Pancreas (tissue), 10 donors: Measurements from ENCODE around the gene PPT2. TPM values are rescaled to one million over a fixed set of nuclear protein-coding genes. Genes with fewer than 3 reads are reported as not detected.

ENCODE experiments used
- ATAC-seq, 4 donors: fragments of 200-7000 bp; cut with Tn5 transposase; one replicate each; pipeline versions ENCODE4 v1.8.0 to v1.9.1; 2020; ENCODE audit warnings: mild to moderate bottlenecking in 4 of 4, moderate library complexity in 4 of 4
- DNase-seq, 6 donors: peaks; one replicate each; pipeline ENCODE4 v3.0.0-alpha.2; 2020
- FAIRE-seq: peaks from 2 replicates; lab custom pipeline; 2012; peaks lifted over from hg19 to GRCh38; lab: Jason Lieb, UNC
- H3K27ac ChIP-seq, 4 donors: fragments of 200-600 bp; sonication (generic); 1 replicate in 3 of 4; 2 replicates in 1 of 4; pipeline versions ENCODE4 v1.5.0 to v1.8.0; 2020
- H3K27me3 ChIP-seq, 4 donors: fragments of 200-600 bp; one replicate each; pipeline ENCODE4 v1.8.0; 2021
- H3K36me3 ChIP-seq, 3 donors: fragments of 200-600 bp; sonication (generic) in 1 of 3; one replicate each; pipeline versions ENCODE4 v1.5.0 to v1.8.0; 2020 to 2021
- H3K4me1 ChIP-seq, 3 donors: fragments of 200-600 bp; one replicate each; pipeline ENCODE4 v1.8.0; 2021
- H3K4me3 ChIP-seq, 4 donors: fragments of 200-600 bp; sonication (generic) in 2 of 4; one replicate each; pipeline versions ENCODE4 v1.5.0 to v1.8.0; 2020 to 2021
- H3K9me3 ChIP-seq, 4 donors: fragments of 200-600 bp; one replicate each; pipeline ENCODE4 v1.8.0; 2021
- WGBS, 2 donors: extraction: QIAGEN DNeasy Blood & Tissue Kit; methylation state at CpG; one replicate each; pipeline ENCODE4 v1.1.7; 2013; 5-methylcytosine and 5-hydroxymethylcytosine counted together
- intact Hi-C, 3 donors: fragments of 100-400 bp; cut with DNase I; formaldehyde crosslinking; loops; one replicate each; pipeline versions ENCODE4 v1.11.1 to v1.14.2; 2022
- polyA plus RNA-seq, 2 donors: library from polyadenylated mRNA; stranded (reverse); fragments of 200-250 nt; gene quantifications; one replicate each; pipeline ENCODE4 v1.2.3, GENCODE V29; 2013
- total RNA-seq, 6 donors: library from RNA; stranded (reverse); fragmentation: NEBNext Ultra II Directional in 4 of 6; extraction: Animal tissue kit (Norgen Biotek cat#: 25700) in 4 of 6; gene quantifications; one replicate each; pipeline versions ENCODE4 v1.2.1 to v1.2.4, GENCODE V29; 2021 to 2023
- TF ChIP-seq, protein P1 (sequence below), 4 donors: fragments of 200-600 bp; sonication (generic) in 3 of 4; IDR thresholded peaks; one replicate each; pipeline versions ENCODE4 v1.5.0 to v1.8.0; 2021; ENCODE audit warnings: antibody characterized with exemption in 4 of 4
- donor health status: healthy with polysubstance abuse.
- donor health status: DM: no; HTN: no; CAD: no; lungs with moderate emphysema.
- donor health status: DM: no; HTN: no; CAD: no.
- donor health status: control.
- donor health status: control.
- donor health status: Bipolar disorder and iron deficiency.
- donor health status: DM: yes; HTN: yes; CAD: no.
- donor health status: DM: no; HTN: no; CAD: no.
- donor health status: DM: no; HTN: no; CAD: no.
- donor health status: DM: yes; HTN: yes; CAD: no.

PPT2 gene
- total and polyA plus RNA-seq, 8 donors: 5.6 to 13.9 (median 8.4) TPM

DNA sequence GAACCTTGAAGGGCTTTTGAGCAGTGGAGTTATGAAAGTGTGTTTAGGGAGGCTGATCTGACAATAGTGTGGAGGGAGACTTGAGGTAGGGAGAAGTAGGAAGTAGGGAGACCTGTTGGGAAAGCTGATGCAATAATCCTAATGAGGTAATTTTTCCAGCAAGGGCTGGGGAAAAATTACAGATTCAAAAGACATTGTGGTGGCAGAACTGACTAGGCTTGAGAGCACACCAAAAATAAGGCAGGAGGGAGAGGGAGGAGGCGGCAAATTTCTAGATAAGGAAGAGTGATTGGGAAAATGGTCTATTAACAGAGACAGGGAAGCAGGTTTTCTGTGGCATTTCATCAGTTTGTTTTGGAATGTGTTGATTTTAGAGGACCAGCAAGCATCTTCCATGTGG is 7.7 kb upstream of the PPT2 start:
- intact Hi-C loops: no loop called here
- Histone ChIP-seq H3K27ac (no peak overlapping the region), H3K27me3 (no peaks in the 10 kb centered on the region), H3K4me3 (no peak overlapping the region), H3K4me1 (no peaks in the 10 kb centered on the region), H3K36me3 (no peaks in the 10 kb centered on the region), H3K9me3 (no peaks in the 10 kb centered on the region)
- FAIRE-seq: no peak
- TF ChIP-seq, protein P1, sequence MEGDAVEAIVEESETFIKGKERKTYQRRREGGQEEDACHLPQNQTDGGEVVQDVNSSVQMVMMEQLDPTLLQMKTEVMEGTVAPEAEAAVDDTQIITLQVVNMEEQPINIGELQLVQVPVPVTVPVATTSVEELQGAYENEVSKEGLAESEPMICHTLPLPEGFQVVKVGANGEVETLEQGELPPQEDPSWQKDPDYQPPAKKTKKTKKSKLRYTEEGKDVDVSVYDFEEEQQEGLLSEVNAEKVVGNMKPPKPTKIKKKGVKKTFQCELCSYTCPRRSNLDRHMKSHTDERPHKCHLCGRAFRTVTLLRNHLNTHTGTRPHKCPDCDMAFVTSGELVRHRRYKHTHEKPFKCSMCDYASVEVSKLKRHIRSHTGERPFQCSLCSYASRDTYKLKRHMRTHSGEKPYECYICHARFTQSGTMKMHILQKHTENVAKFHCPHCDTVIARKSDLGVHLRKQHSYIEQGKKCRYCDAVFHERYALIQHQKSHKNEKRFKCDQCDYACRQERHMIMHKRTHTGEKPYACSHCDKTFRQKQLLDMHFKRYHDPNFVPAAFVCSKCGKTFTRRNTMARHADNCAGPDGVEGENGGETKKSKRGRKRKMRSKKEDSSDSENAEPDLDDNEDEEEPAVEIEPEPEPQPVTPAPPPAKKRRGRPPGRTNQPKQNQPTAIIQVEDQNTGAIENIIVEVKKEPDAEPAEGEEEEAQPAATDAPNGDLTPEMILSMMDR (IDR thresholded peaks at IDR 0.05): no peak
- no peak for DNase-seq
- no peak for ATAC-seq
- WGBS, 2 donors: 74 to 77% methylated on average over 1 of the region's 1 CpG

DNA sequence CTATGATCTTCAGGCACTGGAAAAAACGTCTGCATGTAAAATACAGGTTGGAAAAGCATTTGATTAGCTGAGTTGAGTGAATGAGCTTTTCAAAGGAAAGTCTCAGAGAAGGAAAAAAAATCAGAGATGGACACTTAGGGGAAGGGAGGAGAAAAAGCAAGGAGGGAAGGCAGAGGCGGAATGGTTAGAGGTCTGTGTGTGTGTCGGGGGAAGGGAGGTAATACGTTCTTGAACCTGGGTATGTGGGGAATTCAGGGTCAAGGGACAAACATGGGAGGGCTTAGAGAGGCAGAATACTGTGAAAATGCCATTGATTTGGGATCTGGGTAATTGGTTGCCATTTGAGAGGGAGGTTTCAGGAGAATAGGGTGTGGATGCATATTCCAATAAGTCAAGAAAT is 7.3 kb upstream of the PPT2 start:
- Histone ChIP-seq H3K36me3 (no peaks in the 10 kb centered on the region), H3K27ac (no peak overlapping the region), H3K9me3 (no peaks in the 10 kb centered on the region), H3K27me3 (no peaks in the 10 kb centered on the region), H3K4me3 (no peak overlapping the region), H3K4me1 (no peaks in the 10 kb centered on the region)
- no peak for DNase-seq
- TF ChIP-seq, protein P1 (IDR thresholded peaks at IDR 0.05): no peak
- ATAC-seq: no peak
- intact Hi-C loops: no loop called here
- FAIRE-seq: no peak
- 31 to 38% methylated on average over 4 of the region's 4 CpGs for WGBS, 2 donors

DNA sequence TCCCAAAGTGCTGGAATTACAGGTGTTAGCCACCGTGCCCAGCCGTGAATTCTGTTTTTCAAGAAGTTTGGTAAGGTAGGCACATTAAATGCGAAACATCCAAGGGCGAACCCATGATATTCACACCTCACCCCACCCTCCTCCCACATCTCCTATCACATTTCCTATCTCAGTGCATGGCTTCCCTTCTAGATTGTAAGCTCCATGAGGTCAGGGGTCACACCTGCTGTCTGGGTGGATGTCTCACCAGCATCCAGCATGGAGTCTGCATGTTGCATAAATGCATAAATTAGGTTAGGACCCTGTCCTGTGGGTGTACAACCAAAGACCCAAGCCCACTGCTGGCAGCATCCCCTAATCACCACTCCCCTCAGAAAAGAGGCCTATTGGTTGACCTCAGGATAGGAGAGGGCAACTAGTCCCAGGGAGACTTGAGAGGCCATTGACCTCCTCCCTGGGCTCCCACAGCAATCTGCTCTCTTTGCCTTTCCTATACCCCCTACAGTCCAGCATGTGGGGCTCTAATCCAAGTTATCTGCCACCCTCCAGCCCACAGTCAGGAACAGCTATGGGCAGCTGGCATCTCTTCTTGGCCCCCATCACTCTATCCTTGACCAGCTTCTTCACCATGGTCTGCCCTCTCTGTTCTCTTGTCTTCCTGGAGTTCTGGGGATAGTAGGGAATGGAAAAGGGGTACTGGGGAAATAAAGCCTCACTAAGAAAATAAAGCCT is 6.4 kb upstream of the PPT2 start:
- TF ChIP-seq, protein P1 (IDR thresholded peaks at IDR 0.05): no peak
- intact Hi-C loops: no loop called here
- H3K4me3 ChIP-seq: no peak overlapping the region
- H3K36me3 ChIP-seq: no peaks in the 10 kb centered on the region
- H3K4me1 ChIP-seq: no peaks in the 10 kb centered on the region
- H3K27me3 ChIP-seq: no peaks in the 10 kb centered on the region
- ATAC-seq (no peak), FAIRE-seq (no peak), DNase-seq (no peak)
- no peak overlapping the region for H3K27ac ChIP-seq
- WGBS, 2 donors: 86 to 90% methylated on average over 4 of the region's 4 CpGs
- no peaks in the 10 kb centered on the region for H3K9me3 ChIP-seq

DNA sequence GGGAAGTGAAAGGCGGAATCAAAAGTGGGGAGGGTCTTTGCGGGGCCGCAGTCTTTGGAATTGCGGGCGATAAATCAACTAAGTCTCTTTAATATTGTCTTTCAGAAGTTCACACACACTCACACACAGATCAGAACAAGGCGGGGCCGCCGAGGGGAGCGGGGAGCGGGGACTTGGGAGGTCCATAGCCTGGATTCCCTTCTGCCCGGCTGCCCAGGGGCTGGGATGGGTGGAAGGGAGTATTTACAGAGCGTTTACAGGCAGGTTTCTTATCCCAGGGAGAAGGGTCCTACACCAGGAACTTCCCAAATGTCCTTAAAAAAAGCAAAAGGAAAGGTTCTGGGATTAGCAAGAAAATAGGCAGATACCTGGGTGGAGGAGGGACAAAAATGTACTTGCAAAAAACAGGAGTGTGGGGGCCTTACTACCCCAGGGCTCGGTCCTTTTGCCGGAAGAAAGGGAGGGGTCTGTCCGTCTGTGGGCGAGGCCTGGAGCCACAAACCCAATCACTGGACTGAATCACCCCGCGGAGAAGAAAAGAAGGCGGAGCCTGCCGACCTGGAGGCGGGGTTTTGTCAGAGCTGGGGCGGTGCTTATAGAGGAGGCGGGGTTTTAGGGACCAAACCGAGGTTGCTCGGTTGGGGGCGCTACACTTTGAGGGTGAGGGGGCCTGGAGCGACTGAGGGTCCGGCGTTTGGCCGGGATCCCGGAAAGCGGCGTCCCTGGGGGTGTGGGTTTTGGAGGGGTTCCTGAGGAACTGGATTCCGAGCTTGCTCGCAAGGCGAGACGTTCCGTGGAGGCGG is 5.5 kb upstream of the PPT2 start:
- intact Hi-C loops: no loop called here
- TF ChIP-seq, protein P1 (IDR thresholded peaks at IDR 0.05): no peak
- WGBS, 2 donors: 14 to 19% methylated on average over 39 of the region's 39 CpGs
- peak overlapping the region in 2 of 4 donors; percentile 15 to 46 for H3K4me3 ChIP-seq
- peak; percentile 61 to 88 (median 82) for DNase-seq
- no peaks in the 10 kb centered on the region for H3K4me1 ChIP-seq
- no peak overlapping the region for H3K27ac ChIP-seq
- no peaks in the 10 kb centered on the region for H3K27me3 ChIP-seq
- peak; percentile 86 to 95 (median 92) for ATAC-seq
- H3K9me3 ChIP-seq: no peaks in the 10 kb centered on the region
- H3K36me3 ChIP-seq: no peaks in the 10 kb centered on the region
- no peak for FAIRE-seq
